NK-92 treated with Interleukin-12 subunit alpha and Interleukin-12 subunit beta, amount 100 ng/mL, for 24 hours (cell line): ENCODE results near the gene SLC1A1.
"Not testable (repeated sequence)": the region's sequence is repeated elsewhere in the genome, so short reads cannot be mapped to it uniquely, and the experiment has no call there.

Experiments used
- DNase-seq: peaks from one replicate; lab custom pipeline; 2025; lab: John Stamatoyannopoulos, UW

SLC1A1 gene

GRCh38 chr9:4579001-4579400, 88.7 kb downstream of the SLC1A1 start:
- no peak for DNase-seq

- no peak for DNase-seq
Measured at GRCh38 chr9:4581035-4581760, 90.9 kb downstream of the SLC1A1 start.

- DNase-seq: no peak
Measured at GRCh38 chr9:4581861-4582565, 91.7 kb downstream of the SLC1A1 start.

GRCh38 chr9:4583001-4583400, 92.7 kb downstream of the SLC1A1 start:
- no peak for DNase-seq

GRCh38 chr9:4584636-4585035, 94.4 kb downstream of the SLC1A1 start:
- DNase-seq: no peak

GRCh38 chr9:4585135-4585534, 94.9 kb downstream of the SLC1A1 start:
- no peak for DNase-seq

GRCh38 chr9:4588721-4589120, 98.5 kb downstream of the SLC1A1 start:
- no peak for DNase-seq

- no peak for DNase-seq
Measured at GRCh38 chr9:4590430-4591122, 100.3 kb downstream of the SLC1A1 start.

GRCh38 chr9:4591123-4591500, 100.8 kb downstream of the SLC1A1 start:
- DNase-seq: no peak

- no peak for DNase-seq
Measured at GRCh38 chr9:4592295-4592694, 102.0 kb downstream of the SLC1A1 start.

- no peak for DNase-seq
Measured at GRCh38 chr9:4592886-4593285, 102.6 kb downstream of the SLC1A1 start.

- no peak for DNase-seq
Measured at GRCh38 chr9:4594545-4594944, 104.3 kb downstream of the SLC1A1 start.

- no peak for DNase-seq
Measured at GRCh38 chr9:4594994-4595393, 104.7 kb downstream of the SLC1A1 start.

- no peak for DNase-seq
Measured at GRCh38 chr9:4596165-4596922, 106.1 kb downstream of the SLC1A1 start.

- DNase-seq: no peak
Measured at GRCh38 chr9:4600368-4600767, 110.1 kb downstream of the SLC1A1 start.

- DNase-seq: no peak
Measured at GRCh38 chr9:4603830-4604229, 113.6 kb downstream of the SLC1A1 start.

- peak; percentile 21 for DNase-seq
Measured at GRCh38 chr9:4604678-4605095, 114.4 kb downstream of the SLC1A1 start.

GRCh38 chr9:4606033-4606432, 115.8 kb downstream of the SLC1A1 start:
- not testable (repeated sequence) for DNase-seq

GRCh38 chr9:4614627-4615026, 124.4 kb downstream of the SLC1A1 start:
- no peak for DNase-seq

- DNase-seq: no peak
Measured at GRCh38 chr9:4615251-4615650, 125.0 kb downstream of the SLC1A1 start.

- DNase-seq: no peak
Measured at GRCh38 chr9:4615778-4616177, 125.5 kb downstream of the SLC1A1 start.

- DNase-seq: no peak
Measured at GRCh38 chr9:4617752-4618151, 127.5 kb downstream of the SLC1A1 start.
